Gastrocnemius medialis (tissue), 4 donors: ENCODE data around the gene ATG14. TPM values are rescaled to one million over a fixed set of nuclear protein-coding genes. Genes with fewer than 3 reads are reported as not detected.
"Not testable (repeated sequence)": the region's sequence is repeated elsewhere in the genome, so short reads cannot be mapped to it uniquely, and the experiment has no call there.

Experiments
- ATAC-seq, 2 donors: fragments of 150-250 bp; one replicate each; pipeline ENCODE4 v1.9.1; 2016
- DNase-seq, 2 donors: peaks; one replicate each; pipeline ENCODE4 v3.0.0-alpha.2; 2019
- H3K27ac ChIP-seq, 4 donors: fragments of 200-600 bp; sonication (generic); 1 replicate in 1 of 4; 2 replicates in 3 of 4; pipeline ENCODE4 v1.5.1; 2016 to 2018; ENCODE audit warnings: mild to moderate bottlenecking in 2 of 4, moderate library complexity in 1 of 4
- H3K27me3 ChIP-seq, 3 donors: fragments of 200-600 bp; sonication (generic) in 2 of 3; 1 replicate in 1 of 3; 2 replicates in 2 of 3; pipeline versions ENCODE4 v1.5.1 to v1.6.0; 2016 to 2019; ENCODE audit warnings: mild to moderate bottlenecking in 1 of 3, moderate library complexity in 1 of 3
- H3K36me3 ChIP-seq, 2 donors: fragments of 200-600 bp; sonication (generic) in 1 of 2; one replicate each; pipeline ENCODE4 v1.5.1; 2017 to 2018
- H3K4me1 ChIP-seq, 2 donors: fragments of 200-600 bp; sonication (generic) in 1 of 2; one replicate each; pipeline ENCODE4 v1.5.1; 2016 to 2017; ENCODE audit warnings: mild to moderate bottlenecking in 2 of 2
- H3K4me3 ChIP-seq, 4 donors: fragments of 200-600 bp; sonication (generic) in 3 of 4; 1 replicate in 1 of 4; 2 replicates in 3 of 4; pipeline ENCODE4 v1.5.1; 2016 to 2019; ENCODE audit warnings: mild to moderate bottlenecking in 2 of 4
- H3K9me3 ChIP-seq, 3 donors: fragments of 200-600 bp; sonication (generic) in 2 of 3; 1 replicate in 1 of 3; 2 replicates in 2 of 3; pipeline ENCODE4 v1.5.1; 2016 to 2019
- POLR2A ChIP-seq, 2 donors: fragments of 450-650 bp; IDR thresholded peaks; one replicate each; pipeline ENCODE4 v1.6.1; 2017; ENCODE audit warnings: antibody characterized with exemption in 2 of 2, mild to moderate bottlenecking in 2 of 2, moderate library complexity in 2 of 2
- in situ Hi-C, 4 donors: fragments of 200-750 bp; cut with MboI; loops; one replicate each; pipeline versions ENCODE4 v1.15.0 to v1.8.0; 2017; ENCODE audit warnings: low sequenced_read_pairs in 4 of 4
- intact Hi-C: fragments of 100-400 bp; cut with DNase I; formaldehyde crosslinking; loops from one replicate; pipeline ENCODE4 v1.15.1; 2023; ENCODE audit warnings: low total_unique reads
- total RNA-seq, 4 donors: library from RNA; depleted of rRNA; stranded (reverse); fragments of >200 nt; gene quantifications; one replicate each; pipeline versions ENCODE4 v1.1.0 to v1.2.3, GENCODE V29; 2016
- TF ChIP-seq, protein P1 (sequence below), 5 experiments: fragments of 450-650 bp in 3 of 5; fragments of 200-600 bp in 2 of 5; sonication (generic) in 2 of 5; IDR thresholded peaks in 4 of 5; conservative IDR thresholded peaks in 1 of 5; 1 replicate in 4 of 5; 2 replicates in 1 of 5; pipeline ENCODE4 v1.5.1; 2016 to 2019; ENCODE audit warnings: antibody characterized with exemption in 5 of 5, mild to moderate bottlenecking in 3 of 5, moderate library complexity in 3 of 5

The ATG14 gene
- total RNA-seq, 4 donors from 2014 or later = 12.6 to 20.0 (median 15.6) TPM

DNA sequence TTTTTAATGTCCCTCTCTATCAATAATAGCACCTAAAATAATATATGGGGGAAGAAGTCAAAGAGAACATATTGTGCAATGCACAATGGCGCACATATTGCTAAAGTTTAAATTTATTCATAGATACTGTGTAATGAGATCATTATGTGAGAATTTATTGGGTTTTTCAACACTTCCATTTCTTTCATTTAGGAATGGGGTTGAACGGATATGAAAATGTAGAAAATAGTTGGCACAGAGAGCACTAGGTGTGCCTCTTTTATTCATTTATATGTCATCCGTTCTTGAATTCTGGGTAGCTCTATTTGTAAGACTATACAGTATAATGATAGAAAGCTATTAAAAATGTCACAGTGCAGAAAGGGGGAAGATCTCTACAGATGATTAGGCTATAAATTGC, 63.9 kb downstream of the ATG14 start:
- Histone ChIP-seq H3K4me1 (peaks cover 52 to 53% of the 10 kb centered on the region in 2 donors), H3K9me3 (no peaks in the 10 kb centered on the region), H3K27me3 (no peaks in the 10 kb centered on the region), H3K27ac (peak overlapping the region in 3 of 4 donors; percentile 48 to 54 (median 51)), H3K36me3 (peaks cover 0 to 24% of the 10 kb centered on the region in 2 donors), H3K4me3 (no peak overlapping the region)
- intact Hi-C loops = no loop called here
- no peak for DNase-seq
- in situ Hi-C loops = no loop called here
- no peak for ATAC-seq
- TF ChIP-seq, protein P1, sequence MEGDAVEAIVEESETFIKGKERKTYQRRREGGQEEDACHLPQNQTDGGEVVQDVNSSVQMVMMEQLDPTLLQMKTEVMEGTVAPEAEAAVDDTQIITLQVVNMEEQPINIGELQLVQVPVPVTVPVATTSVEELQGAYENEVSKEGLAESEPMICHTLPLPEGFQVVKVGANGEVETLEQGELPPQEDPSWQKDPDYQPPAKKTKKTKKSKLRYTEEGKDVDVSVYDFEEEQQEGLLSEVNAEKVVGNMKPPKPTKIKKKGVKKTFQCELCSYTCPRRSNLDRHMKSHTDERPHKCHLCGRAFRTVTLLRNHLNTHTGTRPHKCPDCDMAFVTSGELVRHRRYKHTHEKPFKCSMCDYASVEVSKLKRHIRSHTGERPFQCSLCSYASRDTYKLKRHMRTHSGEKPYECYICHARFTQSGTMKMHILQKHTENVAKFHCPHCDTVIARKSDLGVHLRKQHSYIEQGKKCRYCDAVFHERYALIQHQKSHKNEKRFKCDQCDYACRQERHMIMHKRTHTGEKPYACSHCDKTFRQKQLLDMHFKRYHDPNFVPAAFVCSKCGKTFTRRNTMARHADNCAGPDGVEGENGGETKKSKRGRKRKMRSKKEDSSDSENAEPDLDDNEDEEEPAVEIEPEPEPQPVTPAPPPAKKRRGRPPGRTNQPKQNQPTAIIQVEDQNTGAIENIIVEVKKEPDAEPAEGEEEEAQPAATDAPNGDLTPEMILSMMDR (IDR thresholded peaks at IDR 0.05 in 4 of 5, conservative IDR thresholded peaks at IDR 0.05 in 1 of 5) = no peak
- TF ChIP-seq POLR2A (IDR thresholded peaks at IDR 0.05) = no peak

DNA sequence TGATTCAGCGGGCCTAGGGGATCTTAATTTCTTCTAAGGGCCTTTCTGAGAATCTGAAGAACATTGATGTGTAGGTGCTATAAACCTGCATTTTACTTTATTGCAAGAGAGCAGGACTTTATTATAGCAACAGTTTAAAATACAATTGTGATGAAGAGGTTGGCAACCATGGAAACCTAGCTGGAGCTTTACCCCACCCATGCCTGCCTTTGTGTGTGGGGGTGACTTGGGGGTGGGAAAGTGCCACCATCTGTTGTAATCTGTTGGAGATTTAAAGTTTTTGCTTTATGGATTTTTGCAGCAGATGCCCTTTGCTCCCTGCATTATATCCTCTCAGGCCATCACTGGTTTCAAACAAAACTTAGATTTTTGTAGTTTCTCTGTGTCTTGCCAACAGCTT, 64.6 kb downstream of the ATG14 start:
- no peak overlapping the region for H3K4me3 ChIP-seq
- intact Hi-C loops = no loop called here
- peak overlapping the region in 3 of 4 donors; percentile 48 to 54 (median 51) for H3K27ac ChIP-seq
- ATAC-seq (no peak), DNase-seq (no peak)
- peaks cover 0 to 17% of the 10 kb centered on the region in 2 donors for H3K36me3 ChIP-seq
- H3K27me3 ChIP-seq = no peaks in the 10 kb centered on the region
- TF ChIP-seq POLR2A (IDR thresholded peaks at IDR 0.05) = no peak
- TF ChIP-seq, protein P1 (IDR thresholded peaks at IDR 0.05 in 4 of 5, conservative IDR thresholded peaks at IDR 0.05 in 1 of 5) = no peak
- no peaks in the 10 kb centered on the region for H3K9me3 ChIP-seq
- in situ Hi-C loops = no loop called here
- H3K4me1 ChIP-seq = peaks cover 58 to 59% of the 10 kb centered on the region in 2 donors

DNA sequence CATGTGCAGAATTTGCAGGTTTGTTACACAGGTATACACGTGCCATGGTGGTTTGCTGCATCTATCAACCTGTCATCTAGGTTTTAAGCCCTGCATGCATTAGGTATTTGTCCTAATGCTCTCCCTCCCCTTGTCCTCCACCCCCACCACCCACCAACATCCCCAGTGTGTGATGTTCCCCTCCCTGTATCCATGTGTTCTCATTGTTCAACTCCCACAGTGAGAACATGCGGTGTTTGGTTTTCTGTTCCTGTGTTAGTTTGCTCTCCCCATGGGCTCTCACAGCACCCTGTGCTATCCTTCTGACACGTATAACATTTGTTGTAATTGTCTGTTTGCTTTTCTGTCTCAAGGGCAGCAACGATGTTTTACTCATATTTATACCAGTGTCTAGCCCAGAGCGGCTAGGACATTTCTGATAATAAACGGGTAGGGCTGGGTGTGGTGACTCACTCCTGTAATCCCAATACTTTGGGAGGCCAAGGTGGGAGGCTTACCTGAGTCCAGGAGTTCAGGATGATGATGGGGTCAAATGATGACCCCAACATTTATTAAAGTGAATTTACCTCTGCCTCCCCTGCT, 67.0 kb downstream of the ATG14 start:
- DNase-seq, H3K9me3 ChIP-seq, intact Hi-C loops, H3K27me3 ChIP-seq, H3K36me3 ChIP-seq, ATAC-seq, H3K4me3 ChIP-seq, in situ Hi-C loops: not testable (repeated sequence)
- peak overlapping the region in 1 of 4 donors; percentile 38 for H3K27ac ChIP-seq
- peaks cover 77 to 80% of the 10 kb centered on the region in 2 donors for H3K4me1 ChIP-seq

DNA sequence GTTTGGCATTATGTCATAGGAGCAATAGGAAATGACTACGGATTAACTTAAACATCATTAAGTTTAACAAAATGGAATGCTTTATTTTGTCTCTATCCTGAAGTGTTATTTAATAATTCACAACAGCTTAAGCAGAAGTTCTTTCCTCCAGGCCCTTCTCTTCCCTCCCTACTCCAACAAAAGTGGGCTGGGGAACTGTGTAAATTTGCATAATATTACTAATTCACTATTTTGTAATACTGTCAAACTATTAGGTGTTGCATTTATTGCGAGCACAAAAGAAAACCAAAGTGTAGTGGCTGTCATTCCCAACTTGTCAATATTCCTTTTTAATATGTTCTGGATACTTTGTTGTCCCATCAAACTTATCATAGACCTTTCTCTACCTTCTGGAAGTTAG, 69.8 kb downstream of the ATG14 start:
- in situ Hi-C loops (no loop called here), intact Hi-C loops (no loop called here)
- H3K4me1 ChIP-seq = peaks cover 68 to 76% of the 10 kb centered on the region in 2 donors
- ATAC-seq (no peak), DNase-seq (no peak)
- H3K9me3 ChIP-seq = no peaks in the 10 kb centered on the region
- H3K27me3 ChIP-seq = no peaks in the 10 kb centered on the region
- H3K4me3 ChIP-seq = no peak overlapping the region
- TF ChIP-seq, protein P1 (IDR thresholded peaks at IDR 0.05 in 4 of 5, conservative IDR thresholded peaks at IDR 0.05 in 1 of 5) = no peak
- no peak for TF ChIP-seq POLR2A (IDR thresholded peaks at IDR 0.05)
- H3K36me3 ChIP-seq = no peaks in the 10 kb centered on the region
- peak overlapping the region in 2 of 4 donors; percentile 10 to 12 for H3K27ac ChIP-seq

DNA sequence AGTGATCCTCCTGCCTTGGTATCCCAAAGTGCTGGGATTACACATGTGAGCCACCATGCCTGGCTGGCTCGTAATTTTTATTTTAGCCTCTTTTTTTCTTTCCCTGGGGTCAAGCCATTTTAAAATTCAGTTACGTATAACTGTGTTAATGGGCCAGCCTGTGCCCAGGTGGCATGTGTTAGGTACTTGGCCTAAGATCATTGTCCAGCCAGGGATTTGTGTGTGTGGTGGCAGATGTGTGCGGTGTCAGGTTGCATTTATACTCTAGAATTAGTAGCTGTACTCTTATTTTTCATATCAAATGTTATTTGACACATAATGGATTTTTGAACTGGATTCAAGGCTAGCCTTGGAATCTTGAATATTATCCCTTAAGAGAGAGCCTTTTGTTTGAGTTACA, 71.1 kb downstream of the ATG14 start:
- H3K27ac ChIP-seq = peak overlapping the region; percentile 42 to 75 (median 66)
- peaks cover 59 to 72% of the 10 kb centered on the region in 2 donors for H3K4me1 ChIP-seq
- DNase-seq (peak in 1 of 2 donors; percentile 38), ATAC-seq (peak; percentile 63 to 76)
- H3K27me3 ChIP-seq = no peaks in the 10 kb centered on the region
- H3K9me3 ChIP-seq = no peaks in the 10 kb centered on the region
- intact Hi-C loops (no loop called here), in situ Hi-C loops (no loop called here)
- no peaks in the 10 kb centered on the region for H3K36me3 ChIP-seq
- no peak overlapping the region for H3K4me3 ChIP-seq
- TF ChIP-seq POLR2A (IDR thresholded peaks at IDR 0.05) = no peak
- TF ChIP-seq, protein P1 (IDR thresholded peaks at IDR 0.05 in 4 of 5, conservative IDR thresholded peaks at IDR 0.05 in 1 of 5) = no peak
